Left renal pelvis (tissue), 4 donors: ENCODE measurements around the gene NPHS1. TPM values are rescaled to one million over a fixed set of nuclear protein-coding genes. Genes with fewer than 3 reads are reported as not detected.
"Not testable (repeated sequence)": the region's sequence is repeated elsewhere in the genome, so short reads cannot be mapped to it uniquely, and the experiment has no call there.

Experiments used
- DNase-seq, 4 donors: peaks; one replicate each; pipeline ENCODE4 v3.0.0-alpha.2; 2013; ENCODE audit warnings: low read depth in 4 of 4, low spot score in 3 of 4
- polyA plus RNA-seq, 4 donors: library from polyadenylated mRNA; unstranded; fragments of 120-200 nt; gene quantifications; one replicate each; pipeline ENCODE4 v1.2.1, GENCODE V29; 2013; ENCODE audit not compliant: insufficient read length in 4 of 4

Gene NPHS1, protein sequence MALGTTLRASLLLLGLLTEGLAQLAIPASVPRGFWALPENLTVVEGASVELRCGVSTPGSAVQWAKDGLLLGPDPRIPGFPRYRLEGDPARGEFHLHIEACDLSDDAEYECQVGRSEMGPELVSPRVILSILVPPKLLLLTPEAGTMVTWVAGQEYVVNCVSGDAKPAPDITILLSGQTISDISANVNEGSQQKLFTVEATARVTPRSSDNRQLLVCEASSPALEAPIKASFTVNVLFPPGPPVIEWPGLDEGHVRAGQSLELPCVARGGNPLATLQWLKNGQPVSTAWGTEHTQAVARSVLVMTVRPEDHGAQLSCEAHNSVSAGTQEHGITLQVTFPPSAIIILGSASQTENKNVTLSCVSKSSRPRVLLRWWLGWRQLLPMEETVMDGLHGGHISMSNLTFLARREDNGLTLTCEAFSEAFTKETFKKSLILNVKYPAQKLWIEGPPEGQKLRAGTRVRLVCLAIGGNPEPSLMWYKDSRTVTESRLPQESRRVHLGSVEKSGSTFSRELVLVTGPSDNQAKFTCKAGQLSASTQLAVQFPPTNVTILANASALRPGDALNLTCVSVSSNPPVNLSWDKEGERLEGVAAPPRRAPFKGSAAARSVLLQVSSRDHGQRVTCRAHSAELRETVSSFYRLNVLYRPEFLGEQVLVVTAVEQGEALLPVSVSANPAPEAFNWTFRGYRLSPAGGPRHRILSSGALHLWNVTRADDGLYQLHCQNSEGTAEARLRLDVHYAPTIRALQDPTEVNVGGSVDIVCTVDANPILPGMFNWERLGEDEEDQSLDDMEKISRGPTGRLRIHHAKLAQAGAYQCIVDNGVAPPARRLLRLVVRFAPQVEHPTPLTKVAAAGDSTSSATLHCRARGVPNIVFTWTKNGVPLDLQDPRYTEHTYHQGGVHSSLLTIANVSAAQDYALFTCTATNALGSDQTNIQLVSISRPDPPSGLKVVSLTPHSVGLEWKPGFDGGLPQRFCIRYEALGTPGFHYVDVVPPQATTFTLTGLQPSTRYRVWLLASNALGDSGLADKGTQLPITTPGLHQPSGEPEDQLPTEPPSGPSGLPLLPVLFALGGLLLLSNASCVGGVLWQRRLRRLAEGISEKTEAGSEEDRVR (N-terminal part only)
- polyA plus RNA-seq: 100 to 1,000 TPM in 3 of 4 donors, 1 to 10 TPM in 1; 2.9 to 185 (median 128) TPM

DNA sequence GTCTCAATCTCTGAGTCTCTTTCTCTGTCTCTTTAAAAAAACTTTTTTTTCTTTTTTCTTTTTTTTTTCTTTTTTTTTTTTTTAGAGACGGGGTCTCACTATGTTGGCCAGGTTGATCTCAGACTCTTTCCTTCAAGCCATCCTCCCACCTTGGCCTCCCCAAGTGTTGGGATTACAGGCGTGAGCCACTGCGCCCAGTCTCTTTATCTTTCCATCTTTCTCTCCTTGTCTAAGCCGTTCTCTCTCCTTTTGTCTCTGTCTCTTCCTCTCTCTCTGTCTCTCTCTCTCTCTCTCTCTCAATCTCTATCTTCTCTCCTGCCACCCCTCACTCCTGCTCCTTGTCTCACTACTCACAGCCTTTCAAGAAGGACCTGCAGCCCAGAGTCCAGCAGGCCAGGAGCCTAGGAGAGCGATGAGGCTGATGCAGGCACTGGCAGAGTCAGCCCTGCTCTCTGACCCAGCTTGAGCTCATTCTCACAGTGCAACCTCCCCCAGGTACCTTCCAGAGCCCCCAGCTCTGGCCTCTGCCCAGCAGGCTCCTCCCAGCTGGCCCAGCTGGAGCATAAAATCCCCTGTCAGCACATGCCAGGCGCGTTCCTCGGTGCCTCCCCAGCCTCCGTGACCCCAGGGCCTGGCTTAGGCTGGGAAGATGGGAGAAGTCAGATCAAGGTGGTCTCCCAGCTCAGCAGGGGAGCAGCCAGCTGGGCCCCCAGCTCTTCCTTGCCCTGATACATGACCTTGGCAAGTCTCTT is at the start of gene NPHS1:
Gene NPHS1 (minus strand): TSS at position 476 of the 752 bp plus-strand sequence. CDS start 667 bp downstream, outside the sequence.
- DNase-seq: no peak

DNA sequence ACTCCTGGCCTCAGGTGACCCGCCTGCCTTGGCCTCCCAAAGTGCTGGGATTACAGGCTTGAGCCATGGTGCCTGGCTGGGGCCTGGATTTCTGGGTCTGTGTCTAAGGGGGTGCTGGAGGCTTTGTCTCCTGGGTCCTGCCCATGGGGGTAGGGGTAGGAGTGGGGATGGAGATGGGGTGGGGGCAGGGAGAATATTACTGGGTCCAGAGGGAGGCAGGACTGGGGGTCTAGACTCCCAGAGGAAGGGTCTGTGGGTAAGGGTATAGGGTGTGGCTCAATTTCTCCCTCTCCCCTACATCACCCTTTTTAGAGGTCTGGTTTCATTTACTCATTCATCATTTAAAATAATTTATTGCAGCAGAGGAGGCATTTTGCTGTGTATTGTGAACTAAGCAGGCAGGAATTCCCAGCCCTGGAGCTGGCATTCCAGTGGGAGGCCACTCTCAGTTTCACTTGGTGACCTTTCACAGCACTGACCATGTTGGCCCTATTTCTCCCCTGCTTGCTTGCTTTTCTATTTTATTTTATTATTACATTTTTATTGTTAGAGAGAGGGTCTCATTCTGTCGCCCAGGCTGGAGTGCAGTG is 48.8 kb upstream of the NPHS1 start:
- no peak for DNase-seq

DNA sequence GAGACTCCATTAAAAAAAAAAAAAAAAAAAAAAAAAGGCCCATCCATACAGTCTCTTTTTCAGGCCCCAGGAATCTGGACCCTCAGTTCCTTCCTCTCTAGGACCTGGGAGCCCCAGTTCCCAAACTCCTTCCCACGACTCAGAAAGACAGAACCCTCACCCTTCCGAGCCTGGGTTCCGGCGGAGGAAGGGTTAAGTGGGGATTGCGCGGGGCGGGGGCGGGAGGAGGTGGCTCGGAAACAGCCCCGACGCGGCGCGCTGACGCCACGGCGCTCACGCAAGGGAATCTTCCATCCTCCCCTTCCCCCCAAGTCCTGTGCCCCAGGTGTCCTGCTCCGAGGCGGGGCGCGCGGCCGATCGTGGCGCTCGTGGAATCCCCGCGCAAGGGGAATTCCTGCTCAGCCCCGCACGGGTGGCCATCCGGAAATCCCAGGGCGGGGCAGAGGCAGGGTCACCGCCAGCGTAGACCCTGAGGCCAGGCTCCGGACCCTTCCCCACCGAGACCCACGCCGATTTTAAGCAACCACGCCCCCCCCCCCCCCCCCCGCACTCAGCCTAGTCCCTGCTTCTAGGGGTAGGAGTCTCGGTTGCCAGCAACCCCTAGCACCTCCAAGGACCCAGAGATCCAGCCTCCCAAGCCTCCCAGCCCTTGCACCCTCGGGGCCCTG is 47.4 kb upstream of the NPHS1 start:
- DNase-seq: no peak

DNA sequence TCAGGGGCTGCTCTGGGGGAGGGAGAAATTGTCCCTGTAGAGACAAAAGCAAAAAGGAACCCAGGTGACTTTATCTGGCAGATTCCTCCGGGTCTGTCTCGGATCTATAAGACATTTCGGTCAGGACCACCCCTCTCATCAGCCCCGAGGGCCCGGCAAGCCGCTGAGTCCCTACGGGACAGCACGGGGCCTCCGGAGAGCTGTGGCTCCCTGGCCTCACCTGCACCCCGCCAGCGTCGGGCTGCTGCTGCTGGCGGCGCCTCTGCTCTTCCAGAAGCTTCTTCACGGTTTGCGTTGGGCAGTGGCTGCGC is 46.1 kb upstream of the NPHS1 start:
- no peak for DNase-seq

DNA sequence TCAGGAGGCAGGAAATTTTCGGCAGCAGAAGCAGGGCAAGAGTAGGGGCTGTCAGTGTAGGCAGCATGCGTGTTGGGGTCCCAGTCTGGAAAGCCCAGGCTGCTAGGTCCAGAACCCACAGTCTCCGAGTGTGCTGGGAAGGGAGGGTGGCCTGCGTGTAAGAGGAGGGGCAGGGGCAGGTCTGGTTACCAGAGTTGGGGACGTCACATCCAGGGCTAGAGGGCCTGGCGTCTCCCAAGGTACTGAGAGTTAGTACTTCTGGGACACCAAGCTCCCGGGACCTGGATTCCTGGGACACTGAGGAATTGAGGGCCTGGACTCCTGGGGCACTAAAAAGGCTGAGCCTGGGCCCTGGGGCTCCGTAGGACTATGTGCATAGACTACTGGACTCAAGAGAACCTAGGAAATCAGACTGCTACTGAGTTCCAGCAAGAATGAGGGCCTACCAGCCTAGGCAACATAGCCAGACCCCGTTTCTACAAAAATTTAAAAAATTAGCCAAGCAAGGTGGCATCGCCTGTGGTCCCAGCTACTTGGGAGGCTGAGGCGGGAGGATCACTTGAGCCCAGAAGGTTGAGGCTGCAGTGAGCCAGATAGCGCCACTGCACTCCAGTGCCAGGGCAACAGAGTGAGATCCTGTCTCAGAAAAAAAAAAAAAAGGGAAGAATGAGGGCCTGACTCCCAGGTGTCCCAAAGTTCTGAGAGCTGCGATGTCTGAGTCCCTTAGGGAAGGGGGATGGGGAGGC is 45.6 kb upstream of the NPHS1 start:
- no peak for DNase-seq

DNA sequence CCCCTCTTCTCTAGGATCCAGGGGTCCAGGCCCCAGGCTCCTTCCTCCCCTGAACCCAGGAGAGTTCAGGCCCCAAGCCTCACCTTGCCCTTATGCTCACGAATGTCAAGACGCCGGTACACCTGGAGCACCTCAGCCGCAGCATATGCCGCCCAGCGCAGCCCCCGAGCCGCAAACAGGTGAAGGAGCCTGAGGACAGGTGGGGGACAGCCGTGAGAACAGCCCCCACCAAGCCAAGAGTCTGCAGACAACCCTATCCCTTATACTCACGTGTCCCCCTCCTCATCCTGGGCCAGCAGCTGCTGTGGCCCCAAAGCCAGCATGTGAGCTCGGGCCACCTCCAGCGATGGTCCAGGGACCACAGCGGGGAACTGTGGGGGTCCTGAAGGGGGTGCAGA is 44.3 kb upstream of the NPHS1 start:
- DNase-seq: no peak

DNA sequence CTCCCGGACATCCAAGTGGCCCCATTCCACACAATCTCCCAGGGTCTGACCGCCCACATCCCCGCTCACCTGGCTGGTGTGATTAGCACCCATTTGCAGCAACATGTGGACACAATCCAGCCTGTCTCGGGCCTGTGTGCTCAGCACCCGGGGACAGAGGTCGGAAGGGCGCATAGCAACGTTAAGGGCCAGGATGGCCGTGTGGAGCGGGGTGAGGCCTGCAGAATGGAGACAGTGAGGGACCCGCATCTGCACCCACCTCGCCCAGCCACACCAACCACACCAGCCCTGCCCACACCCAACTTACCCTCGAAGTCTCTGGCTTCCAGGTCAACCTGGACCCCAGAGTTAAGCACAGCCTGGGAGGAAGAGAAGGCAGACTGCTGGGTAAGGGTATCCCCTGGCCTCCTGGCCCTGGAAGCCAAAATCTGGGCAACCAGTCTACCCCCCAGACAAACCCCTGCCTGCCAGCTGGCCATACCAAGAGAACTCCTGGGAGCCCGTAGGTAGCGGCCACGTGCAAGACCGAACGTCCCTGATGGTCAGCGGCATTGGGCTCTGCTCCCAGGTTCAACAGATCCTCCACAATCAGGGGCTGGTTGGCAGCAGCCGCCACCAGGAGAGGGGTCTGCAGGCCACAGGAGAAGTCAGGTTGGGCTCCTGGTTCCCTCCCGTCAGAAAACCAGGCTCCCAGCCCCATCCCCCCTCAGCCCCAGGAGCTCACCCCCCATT is 43.8 kb upstream of the NPHS1 start:
- no peak for DNase-seq

DNA sequence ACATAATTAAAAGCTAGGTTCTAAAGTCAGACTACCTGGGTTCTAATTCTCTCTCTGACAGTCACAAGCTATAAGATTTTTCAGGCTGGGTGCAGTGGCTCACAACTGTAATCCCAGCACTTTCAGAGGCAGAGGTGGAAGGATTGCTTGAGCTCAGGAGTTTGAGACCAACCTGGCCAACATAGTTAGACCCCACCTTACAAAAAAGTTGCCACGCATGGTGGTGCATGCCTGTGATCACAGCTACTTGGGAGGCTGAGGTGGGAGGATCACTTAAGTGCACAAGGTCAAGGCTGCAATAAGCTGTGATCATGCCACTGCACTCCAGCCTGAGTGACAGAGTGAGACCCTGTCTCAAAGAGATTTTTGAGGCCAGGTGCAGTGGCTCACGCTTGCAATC is 42.0 kb upstream of the NPHS1 start:
- no peak for DNase-seq

DNA sequence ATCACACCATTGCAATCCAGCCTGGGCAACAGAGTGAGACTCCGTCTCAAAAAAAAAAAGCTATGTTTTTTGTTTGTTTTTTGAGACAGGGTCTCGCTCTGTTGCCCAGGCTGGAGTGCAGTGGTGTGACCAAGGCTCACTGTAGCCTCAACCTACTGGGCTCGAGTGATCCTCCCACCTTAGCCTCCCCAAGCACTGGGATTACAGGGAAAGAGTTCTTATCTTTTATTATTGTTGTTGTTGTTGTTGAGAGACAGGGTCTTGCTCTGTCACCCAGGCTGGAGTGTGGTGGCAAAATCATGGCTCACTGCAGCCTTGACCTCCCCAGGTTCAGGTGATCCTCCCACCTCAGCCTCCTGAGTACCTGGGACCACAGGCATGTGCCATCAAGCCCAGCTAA is 39.5 kb upstream of the NPHS1 start:
- DNase-seq: not testable (repeated sequence)

DNA sequence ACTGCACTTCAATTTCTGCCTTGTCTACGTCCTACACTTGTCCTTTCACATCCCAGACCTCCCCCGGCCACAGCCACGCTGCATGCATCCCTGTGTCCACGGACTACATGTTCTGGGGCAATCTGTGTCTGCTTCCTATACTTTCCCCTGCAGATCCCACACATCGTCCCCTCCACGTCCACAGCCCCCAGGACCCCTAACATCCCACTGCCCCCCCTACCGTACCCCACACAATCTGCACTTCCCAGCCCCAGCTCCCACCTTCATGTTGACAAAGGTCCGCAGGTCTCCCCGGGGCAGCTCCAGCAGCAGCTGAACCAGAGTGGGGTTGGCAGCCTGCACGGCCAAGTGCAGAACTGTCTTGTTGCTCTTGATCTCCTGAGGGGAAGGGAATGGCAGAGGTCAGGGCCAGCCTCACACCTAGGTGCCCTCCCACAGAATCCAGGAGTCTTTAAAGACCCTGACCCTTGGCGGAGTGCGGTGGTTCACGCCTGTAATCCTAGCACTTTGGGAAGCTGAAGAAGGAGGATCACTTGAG is 37.9 kb upstream of the NPHS1 start:
- no peak for DNase-seq

DNA sequence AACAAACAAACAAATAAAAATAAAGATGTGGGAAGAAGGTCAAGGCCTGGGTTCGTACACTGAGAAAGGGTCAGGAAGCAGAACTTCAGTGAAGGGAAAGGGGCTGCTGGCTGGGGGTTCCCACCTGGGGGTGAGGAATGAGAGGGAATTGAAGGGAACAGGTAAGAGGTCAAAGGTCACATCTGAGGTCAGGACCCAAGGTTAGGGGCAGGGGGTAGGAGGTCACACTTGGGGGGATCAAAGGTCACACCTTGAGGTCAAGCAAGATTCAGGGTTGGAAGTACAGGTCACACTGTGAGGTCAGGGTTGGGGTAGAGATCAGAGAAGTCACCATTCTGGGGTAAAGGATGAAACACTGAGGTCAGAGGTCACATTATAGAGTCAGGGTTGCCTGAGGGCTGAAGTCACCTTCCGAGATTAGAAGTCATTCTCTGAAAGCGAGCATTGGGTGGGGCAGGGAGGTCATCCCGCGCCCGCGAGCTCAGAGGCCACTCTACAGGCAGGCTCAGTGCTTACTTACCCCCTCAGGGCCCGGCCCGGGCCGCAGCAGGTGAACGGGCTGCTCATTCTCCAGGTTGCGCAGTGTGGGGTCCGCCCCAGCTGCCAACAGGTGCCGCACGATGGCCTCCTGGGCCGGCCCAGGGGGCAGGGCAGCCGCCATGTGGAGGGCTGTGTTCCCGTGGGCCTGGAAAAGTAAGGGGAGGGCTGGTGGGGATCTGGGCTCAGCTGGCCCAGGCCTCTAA is 37.2 kb upstream of the NPHS1 start:
- DNase-seq: no peak

DNA sequence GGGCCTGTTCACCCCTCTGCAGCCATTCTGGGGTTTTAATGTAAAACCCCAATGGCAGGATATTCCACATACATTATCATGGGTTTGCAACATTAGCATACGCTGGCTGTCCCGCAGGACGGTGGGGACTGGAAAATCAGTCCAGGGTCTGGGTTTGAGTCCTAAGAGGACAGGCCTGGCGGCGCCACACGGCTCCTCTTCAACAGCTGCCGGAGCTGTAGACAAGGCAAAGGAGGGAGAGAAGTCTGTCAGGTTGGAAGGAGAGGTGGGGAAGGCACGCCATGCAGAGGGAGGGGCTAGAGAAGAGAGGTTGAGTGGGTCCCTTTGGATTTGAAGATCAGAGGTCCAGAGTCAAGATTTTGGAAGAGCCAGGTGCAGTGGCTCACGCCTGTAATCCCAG is 36.1 kb upstream of the NPHS1 start:
- no peak for DNase-seq

DNA sequence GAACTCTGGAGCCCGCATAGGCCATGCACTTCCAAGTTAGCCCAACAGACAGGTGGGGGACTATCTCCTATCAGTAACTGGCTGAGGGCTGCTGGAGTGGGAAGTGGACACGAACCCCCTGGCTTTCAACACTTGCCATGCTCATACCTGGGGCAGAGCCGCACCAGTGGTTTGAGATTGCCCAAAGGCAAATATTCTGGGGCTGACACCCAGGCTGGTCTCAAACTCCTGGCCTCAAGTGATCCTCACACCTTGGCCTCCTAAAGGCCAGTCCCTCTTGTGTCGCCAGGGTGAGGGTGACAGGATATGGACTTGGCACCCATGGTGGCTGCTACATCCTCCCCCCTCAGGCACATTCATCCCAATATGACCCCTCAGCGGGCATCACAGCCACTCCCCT is 34.9 kb upstream of the NPHS1 start:
- no peak for DNase-seq

DNA sequence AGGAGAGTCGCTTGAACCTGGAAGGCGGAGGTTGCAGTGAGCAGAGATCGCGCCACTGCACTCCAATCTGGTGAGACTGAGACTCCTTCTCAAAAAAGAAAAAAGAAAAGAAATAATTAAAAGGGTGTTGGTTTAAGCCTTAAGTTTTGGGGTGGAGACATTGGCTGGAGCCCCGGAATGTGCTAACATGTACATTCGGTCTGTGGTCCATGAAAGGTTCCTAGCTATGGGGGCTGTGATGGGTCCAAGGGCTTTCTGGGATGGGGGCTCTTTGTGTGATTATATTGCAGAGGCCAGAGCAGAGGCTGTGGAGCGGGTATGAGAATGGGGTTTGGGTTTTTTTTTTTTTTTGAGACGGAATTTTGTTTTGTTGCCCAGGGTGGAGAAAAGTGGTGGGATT is 33.6 kb upstream of the NPHS1 start:
- no peak for DNase-seq

DNA sequence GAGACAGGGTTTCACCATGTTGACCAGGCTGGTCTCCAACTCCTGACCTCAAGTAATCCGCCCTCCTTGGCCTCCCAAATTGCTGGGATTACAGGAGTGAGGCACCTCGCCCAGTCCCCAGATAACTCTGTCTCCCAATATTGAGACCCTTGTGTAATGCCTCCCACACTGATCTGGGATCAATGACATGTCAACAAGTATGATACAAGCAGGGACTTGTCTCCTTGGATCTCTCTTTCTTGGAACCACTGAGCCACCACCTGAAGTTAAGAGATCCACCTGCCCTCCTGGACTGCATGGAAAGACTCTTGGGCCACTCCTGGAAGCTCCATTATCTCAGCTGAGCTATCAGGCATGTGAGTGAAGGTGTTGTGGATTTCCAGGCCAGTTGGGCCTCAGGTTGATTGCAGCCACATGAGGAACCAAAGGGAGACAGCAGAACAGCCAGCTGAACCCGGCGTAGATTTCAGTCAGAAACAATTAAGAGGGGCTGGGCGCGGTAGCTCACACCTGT is 33.0 kb upstream of the NPHS1 start:
- DNase-seq: no peak

DNA sequence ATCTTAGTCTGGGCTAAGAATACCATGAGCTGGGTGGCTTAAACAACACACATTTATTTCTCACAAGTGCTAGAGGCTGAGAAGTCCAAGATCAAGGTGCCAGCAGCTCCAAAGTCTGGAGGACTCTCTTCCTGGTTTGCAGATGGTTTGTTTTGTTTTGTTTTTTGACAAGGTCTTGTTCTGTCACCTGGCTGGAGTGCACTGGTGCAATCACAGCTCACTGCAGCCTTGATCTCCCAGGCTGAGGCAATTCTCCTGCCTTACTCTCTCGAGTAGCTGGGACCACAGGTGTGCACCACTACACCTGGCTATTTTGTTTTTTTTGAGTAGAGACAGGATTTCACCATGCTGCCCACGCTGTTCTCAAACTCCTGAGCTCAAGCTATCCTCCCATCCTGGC is 31.6 kb upstream of the NPHS1 start:
- no peak for DNase-seq
